Neural cell (in vitro differentiated cells): Measurements from ENCODE around the gene C1orf146. TPM values are rescaled to one million over a fixed set of nuclear protein-coding genes. Genes with fewer than 3 reads are reported as not detected.
"Not testable (repeated sequence)": the region's sequence is repeated elsewhere in the genome, so short reads cannot be mapped to it uniquely, and the experiment has no call there.

ENCODE experiments used
- H2AFZ ChIP-seq: fragments of 200-600, 300-800 bp; sonication (generic), shearing (Covaris generic); 2 replicates; pipeline ENCODE4 v1.6.0; 2014; ENCODE audit warnings: low read depth, mild to moderate bottlenecking, antibody characterized with exemption, low read length, moderate library complexity
- H3F3A ChIP-seq: fragments of 200-600 bp; shearing (Covaris generic); 2 replicates; pipeline ENCODE4 v1.6.1; 2016; ENCODE audit warnings: mild to moderate bottlenecking, moderate library complexity, mixed read lengths, antibody characterized with exemption, low read length; ENCODE audit not compliant: insufficient read depth, poor library complexity, severe bottlenecking
- H3K27ac ChIP-seq: fragments of 200-600, 300-800 bp; sonication (generic), shearing (Covaris generic); 2 replicates; pipeline ENCODE4 v1.5.1; 2014; ENCODE audit warnings: mild to moderate bottlenecking, low read length, moderate library complexity
- H3K27me3 ChIP-seq: fragments of 300-800, 200-600 bp; sonication (generic), shearing (Covaris generic); 2 replicates; pipeline ENCODE4 v1.6.0; 2014; ENCODE audit warnings: mild to moderate bottlenecking, low read depth, low read length, moderate library complexity; ENCODE audit not compliant: insufficient read depth
- H3K36me3 ChIP-seq: fragments of 300-800, 200-600 bp; sonication (generic), shearing (Covaris generic); 2 replicates; pipeline ENCODE4 v1.5.1; 2014; ENCODE audit warnings: mild to moderate bottlenecking, antibody characterized with exemption, low read length, moderate library complexity; ENCODE audit not compliant: insufficient read depth
- H3K4me2 ChIP-seq: fragments of 300-800, 200-600 bp; sonication (generic), shearing (Covaris generic); 2 replicates; pipeline ENCODE4 v1.6.0; 2014; ENCODE audit warnings: mild to moderate bottlenecking, low read length
- H3K4me3 ChIP-seq: fragments of 300-800, 200-600 bp; sonication (generic), shearing (Covaris generic); 2 replicates; pipeline ENCODE4 v1.5.1; 2014; ENCODE audit warnings: mild to moderate bottlenecking, low read length, moderate library complexity
- H3K79me2 ChIP-seq: fragments of 200-600 bp; shearing (Covaris generic); replicated peaks from 2 replicates; pipeline ENCODE4 v1.6.0; 2014; ENCODE audit warnings: mild to moderate bottlenecking, low read length, moderate library complexity; ENCODE audit not compliant: insufficient read depth
- H3K9ac ChIP-seq: fragments of 300-800, 200-600 bp; sonication (generic), shearing (Covaris generic); 2 replicates; pipeline ENCODE4 v1.6.1; 2016; ENCODE audit warnings: mild to moderate bottlenecking, low read length, mixed read lengths
- H3K9me2 ChIP-seq: fragments of 200-600 bp; shearing (Covaris generic); 2 replicates; pipeline ENCODE4 v1.6.1; 2016; ENCODE audit warnings: mild to moderate bottlenecking, low read length, mixed read lengths; ENCODE audit not compliant: insufficient read depth
- H3K9me3 ChIP-seq: fragments of 200-600, 300-800 bp; sonication (generic), shearing (Covaris generic); 2 replicates; pipeline ENCODE4 v1.6.1; 2016; ENCODE audit warnings: mild to moderate bottlenecking, mixed run types, low read length, moderate library complexity, mixed read lengths
- H4K20me1 ChIP-seq: fragments of 200-600 bp; shearing (Covaris generic); 2 replicates; pipeline ENCODE4 v1.6.1; 2016; ENCODE audit warnings: mild to moderate bottlenecking, mixed run types; ENCODE audit not compliant: insufficient read depth
- CTCF ChIP-seq: fragments of 450-650 bp; IDR thresholded peaks from 2 replicates; pipeline ENCODE4 v1.5.1; 2014; ENCODE audit warnings: antibody characterized with exemption, mild to moderate bottlenecking, moderate library complexity; ENCODE audit not compliant: poor library complexity, severe bottlenecking
- EP300 ChIP-seq: fragments of 450-650 bp; conservative IDR thresholded peaks from 2 replicates; pipeline ENCODE4 v1.6.1; 2014; ENCODE audit warnings: antibody characterized with exemption, mild to moderate bottlenecking, moderate library complexity; ENCODE audit not compliant: poor library complexity, severe bottlenecking
- EZH2 ChIP-seq: fragments of 200-600, 300-800 bp; shearing (Covaris generic), sonication (generic); IDR thresholded peaks from 2 replicates; pipeline ENCODE4 v1.6.1; 2014; ENCODE audit warnings: antibody characterized with exemption, low read length, borderline replicate concordance, mild to moderate bottlenecking; ENCODE audit not compliant: insufficient read depth, poor library complexity, severe bottlenecking
- MXI1 ChIP-seq: fragments of 450-650 bp; conservative IDR thresholded peaks from 2 replicates; pipeline ENCODE4 v1.6.1; 2014; ENCODE audit warnings: antibody characterized with exemption, mild to moderate bottlenecking; ENCODE audit not compliant: poor library complexity, severe bottlenecking
- POLR2AphosphoS5 ChIP-seq: IDR thresholded peaks from 2 replicates; pipeline ENCODE4 v1.6.1; 2012
- RAD21 ChIP-seq: fragments of 450-650 bp; conservative IDR thresholded peaks from 2 replicates; pipeline ENCODE4 v1.6.1; 2014; ENCODE audit warnings: antibody characterized with exemption, mild to moderate bottlenecking, moderate library complexity
- REST ChIP-seq: IDR thresholded peaks from 2 replicates; pipeline ENCODE4 v1.6.1; 2012; ENCODE audit warnings: borderline replicate concordance
- SMC3 ChIP-seq: fragments of 450-650 bp; conservative IDR thresholded peaks from 2 replicates; pipeline ENCODE4 v1.6.1; 2014; ENCODE audit warnings: antibody characterized with exemption, mild to moderate bottlenecking, moderate library complexity; ENCODE audit not compliant: poor library complexity
- TAF1 ChIP-seq: IDR thresholded peaks from 2 replicates; pipeline ENCODE4 v1.6.1; 2012; ENCODE audit warnings: low read depth
- polyA plus RNA-seq: library from polyadenylated mRNA; depleted of rRNA; stranded (reverse); fragments of >200 nt; gene quantifications from 2 replicates; pipeline ENCODE4 v1.2.3, GENCODE V29; 2014

C1orf146 gene
- polyA plus RNA-seq, 1 donor from 2014 or later = not detected

GRCh38 chr1:92276082-92276481, 58.4 kb downstream of the C1orf146 start:
- H2AFZ ChIP-seq = no peak overlapping the region
- no peak overlapping the region for H3K4me2 ChIP-seq
- H3K4me3 ChIP-seq = no peak overlapping the region
- no peaks in the 10 kb centered on the region for H4K20me1 ChIP-seq
- H3K9me2 ChIP-seq = no peaks in the 10 kb centered on the region
- TF ChIP-seq POLR2AphosphoS5 (no peak), MXI1 (no peak), CTCF (no peak), SMC3 (no peak), REST (no peak), RAD21 (no peak), TAF1 (no peak), EP300 (no peak), EZH2 (no peak)
- H3F3A ChIP-seq = no peaks in the 10 kb centered on the region
- H3K9me3 ChIP-seq = no peaks in the 10 kb centered on the region
- peaks cover 5% of the 10 kb centered on the region for H3K36me3 ChIP-seq
- no peak overlapping the region for H3K9ac ChIP-seq
- H3K27me3 ChIP-seq = no peaks in the 10 kb centered on the region
- no peaks in the 10 kb centered on the region for H3K79me2 ChIP-seq
- H3K27ac ChIP-seq = no peak overlapping the region

- Histone ChIP-seq H3K27ac (no peak overlapping the region), H3K36me3 (peaks cover 5% of the 10 kb centered on the region), H3K9me3 (no peaks in the 10 kb centered on the region), H3K9ac (no peak overlapping the region), H3F3A (no peaks in the 10 kb centered on the region), H3K4me3 (no peak overlapping the region), H3K9me2 (no peaks in the 10 kb centered on the region), H4K20me1 (no peaks in the 10 kb centered on the region), H3K4me2 (no peak overlapping the region), H3K27me3 (no peaks in the 10 kb centered on the region), H3K79me2 (no peaks in the 10 kb centered on the region), H2AFZ (no peak overlapping the region)
- TF ChIP-seq RAD21 (no peak), TAF1 (no peak), SMC3 (no peak), POLR2AphosphoS5 (no peak), EZH2 (no peak), REST (no peak), CTCF (no peak), MXI1 (no peak), EP300 (no peak)
Measured at GRCh38 chr1:92277105-92277723, 59.5 kb downstream of the C1orf146 start.

- H3K4me3 ChIP-seq = not testable (repeated sequence)
Measured at GRCh38 chr1:92279781-92280180, 62.1 kb downstream of the C1orf146 start.

More at GRCh38 chr1:92279781-92280180, 62.1 kb downstream of the C1orf146 start:
- not testable (repeated sequence) for H3K27me3 ChIP-seq, H3K27ac ChIP-seq, H4K20me1 ChIP-seq, H3F3A ChIP-seq, H3K4me2 ChIP-seq, H3K36me3 ChIP-seq, H3K9me3 ChIP-seq, H3K79me2 ChIP-seq, H2AFZ ChIP-seq, H3K9me2 ChIP-seq, H3K9ac ChIP-seq
